Progenitor cell of endocrine pancreas (in vitro differentiated cells): ENCODE results near the gene POLE2. TPM values are rescaled to one million over a fixed set of nuclear protein-coding genes. Genes with fewer than 3 reads are reported as not detected.

ENCODE experiments used
- DNase-seq: peaks from one replicate; pipeline ENCODE4 v3.0.0; 2021; ENCODE audit warnings: low spot score; ENCODE audit not compliant: unreplicated experiment
- H3K27ac Mint-ChIP-seq: 2 replicates; pipeline ENCODE4 v1.8.0; 2021; ENCODE audit warnings: mild to moderate bottlenecking, moderate library complexity, mixed read lengths
- H3K27me3 Mint-ChIP-seq: 2 replicates; pipeline ENCODE4 v1.8.0; 2021; ENCODE audit warnings: mixed read lengths
- H3K36me3 Mint-ChIP-seq: 2 replicates; pipeline ENCODE4 v1.8.0; 2022; ENCODE audit warnings: mixed read lengths; ENCODE audit not compliant: insufficient read depth
- H3K4me1 Mint-ChIP-seq: 2 replicates; pipeline ENCODE4 v1.8.0; 2021; ENCODE audit warnings: low read depth, mixed read lengths
- H3K4me3 Mint-ChIP-seq: 2 replicates; pipeline ENCODE4 v1.8.0; 2021; ENCODE audit warnings: low read depth, mild to moderate bottlenecking, moderate library complexity, mixed read lengths
- H3K9me3 Mint-ChIP-seq: 2 replicates; pipeline ENCODE4 v1.8.0; 2021; ENCODE audit warnings: low read depth, mixed read lengths
- total RNA-seq: library from RNA; stranded (reverse); gene quantifications from 2 replicates; pipeline ENCODE4 v1.2.1, GENCODE V29; 2021
- TF ChIP-seq, protein P1 (sequence below): fragments of 200-600 bp; sonication (generic); IDR thresholded peaks from one replicate; pipeline ENCODE4 v1.5.0; 2021; ENCODE audit warnings: antibody characterized with exemption, mild to moderate bottlenecking; ENCODE audit not compliant: unreplicated experiment

Gene POLE2
- total RNA-seq, 1 donor from 2014 or later: 14.9 TPM

DNA sequence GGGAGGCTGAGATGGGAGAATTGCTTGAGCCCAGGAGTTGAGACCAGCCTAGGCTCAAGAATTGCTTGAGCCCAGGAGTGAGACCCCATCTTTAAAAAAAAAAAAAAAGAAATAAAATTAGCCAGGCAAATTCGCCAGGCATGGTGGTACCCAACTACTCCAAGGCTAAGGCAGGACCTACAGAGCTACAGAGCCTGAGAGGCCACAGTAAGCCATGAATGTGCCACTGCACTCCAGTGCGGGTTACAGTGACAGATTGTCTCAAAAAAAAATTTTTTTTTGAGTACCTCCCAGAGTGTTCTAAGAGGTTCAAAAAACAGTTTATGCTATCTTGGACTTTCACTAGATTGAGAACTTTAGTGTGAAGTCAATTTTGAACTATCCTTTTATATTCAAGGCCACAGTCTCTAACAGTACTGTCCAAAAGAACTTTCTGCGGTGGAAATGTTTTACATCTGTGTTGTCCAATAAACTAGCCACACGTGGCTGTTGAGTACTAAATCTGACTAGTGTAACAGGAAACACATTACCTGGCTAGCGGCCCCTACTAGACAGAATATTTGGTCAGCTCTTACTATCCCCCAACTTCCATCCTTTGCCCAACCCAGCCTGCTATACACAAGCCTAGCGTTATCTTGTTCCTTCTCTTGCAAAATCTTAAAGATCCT lies 70.0 kb downstream of the POLE2 start:
- Mint-ChIP-seq H3K27me3 (no peaks in the 10 kb centered on the region), H3K9me3 (no peaks in the 10 kb centered on the region), H3K4me3 (peak overlapping the region; percentile 11), H3K36me3 (peaks cover 14% of the 10 kb centered on the region), H3K4me1 (peaks cover 22% of the 10 kb centered on the region), H3K27ac (peak overlapping the region; percentile 82)
- TF ChIP-seq, protein P1, sequence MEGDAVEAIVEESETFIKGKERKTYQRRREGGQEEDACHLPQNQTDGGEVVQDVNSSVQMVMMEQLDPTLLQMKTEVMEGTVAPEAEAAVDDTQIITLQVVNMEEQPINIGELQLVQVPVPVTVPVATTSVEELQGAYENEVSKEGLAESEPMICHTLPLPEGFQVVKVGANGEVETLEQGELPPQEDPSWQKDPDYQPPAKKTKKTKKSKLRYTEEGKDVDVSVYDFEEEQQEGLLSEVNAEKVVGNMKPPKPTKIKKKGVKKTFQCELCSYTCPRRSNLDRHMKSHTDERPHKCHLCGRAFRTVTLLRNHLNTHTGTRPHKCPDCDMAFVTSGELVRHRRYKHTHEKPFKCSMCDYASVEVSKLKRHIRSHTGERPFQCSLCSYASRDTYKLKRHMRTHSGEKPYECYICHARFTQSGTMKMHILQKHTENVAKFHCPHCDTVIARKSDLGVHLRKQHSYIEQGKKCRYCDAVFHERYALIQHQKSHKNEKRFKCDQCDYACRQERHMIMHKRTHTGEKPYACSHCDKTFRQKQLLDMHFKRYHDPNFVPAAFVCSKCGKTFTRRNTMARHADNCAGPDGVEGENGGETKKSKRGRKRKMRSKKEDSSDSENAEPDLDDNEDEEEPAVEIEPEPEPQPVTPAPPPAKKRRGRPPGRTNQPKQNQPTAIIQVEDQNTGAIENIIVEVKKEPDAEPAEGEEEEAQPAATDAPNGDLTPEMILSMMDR: no peak
- no peak for DNase-seq

DNA sequence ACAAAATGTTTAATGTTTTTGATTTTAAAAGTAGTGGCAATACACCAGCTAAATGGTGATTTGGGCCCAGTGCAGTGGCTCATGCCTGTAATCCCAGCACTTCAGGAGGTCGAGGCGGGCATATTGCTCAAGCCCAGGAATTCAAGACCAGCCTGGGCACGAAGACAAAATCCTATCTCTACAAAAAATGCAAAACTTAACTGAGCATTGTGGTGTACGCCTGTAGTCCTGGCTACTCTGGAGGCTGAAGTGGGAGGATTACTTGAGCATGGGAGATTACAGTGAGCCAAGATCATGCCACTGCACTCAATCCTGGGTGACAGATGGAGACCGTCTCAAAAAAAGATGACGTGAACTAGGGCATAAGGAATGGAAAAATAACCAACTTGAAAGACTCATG lies 72.2 kb downstream of the POLE2 start:
- TF ChIP-seq, protein P1: no peak
- no peak for DNase-seq
- Mint-ChIP-seq H3K4me3 (no peak overlapping the region), H3K27me3 (no peaks in the 10 kb centered on the region), H3K4me1 (peaks cover 9% of the 10 kb centered on the region), H3K27ac (peak overlapping the region; percentile 79), H3K36me3 (peaks cover 15% of the 10 kb centered on the region), H3K9me3 (no peaks in the 10 kb centered on the region)

GRCh38 chr14:49614196-49614595 lies 73.8 kb downstream of the POLE2 start:
- H3K9me3 Mint-ChIP-seq: no peaks in the 10 kb centered on the region
- no peak for DNase-seq
- no peak overlapping the region for H3K4me3 Mint-ChIP-seq
- no peak overlapping the region for H3K27ac Mint-ChIP-seq
- H3K27me3 Mint-ChIP-seq: no peaks in the 10 kb centered on the region
- H3K36me3 Mint-ChIP-seq: peaks cover 15% of the 10 kb centered on the region
- H3K4me1 Mint-ChIP-seq: peaks cover 4% of the 10 kb centered on the region
- TF ChIP-seq, protein P1: no peak

GRCh38 chr14:49612671-49613070 lies 75.3 kb downstream of the POLE2 start:
- no peak overlapping the region for H3K4me3 Mint-ChIP-seq
- no peak for DNase-seq
- no peaks in the 10 kb centered on the region for H3K9me3 Mint-ChIP-seq
- no peaks in the 10 kb centered on the region for H3K4me1 Mint-ChIP-seq
- H3K27me3 Mint-ChIP-seq: no peaks in the 10 kb centered on the region
- peaks cover 10% of the 10 kb centered on the region for H3K36me3 Mint-ChIP-seq
- TF ChIP-seq, protein P1: no peak
- no peak overlapping the region for H3K27ac Mint-ChIP-seq

DNA sequence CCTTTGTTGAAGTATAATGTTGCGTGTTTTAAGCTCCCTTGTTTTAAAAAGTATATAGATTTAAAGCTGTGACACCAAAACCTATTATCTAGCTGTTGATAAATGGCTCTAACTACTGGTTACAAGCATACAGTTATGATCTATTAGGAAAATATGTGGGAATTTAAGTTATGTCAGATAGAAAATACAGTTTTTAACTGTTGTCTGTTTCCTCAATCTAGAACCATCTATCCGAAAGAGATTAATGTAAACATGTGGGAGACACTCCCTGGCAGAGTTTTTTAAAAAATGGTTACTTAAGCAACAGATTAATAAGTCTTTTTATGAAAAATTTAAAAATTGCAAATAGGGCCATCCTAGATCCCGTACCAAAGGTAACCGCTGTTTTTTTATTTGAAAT lies 75.8 kb downstream of the POLE2 start:
- Mint-ChIP-seq H3K36me3 (peaks cover 8% of the 10 kb centered on the region), H3K4me3 (no peak overlapping the region), H3K27ac (peak overlapping the region; percentile 62), H3K9me3 (no peaks in the 10 kb centered on the region), H3K27me3 (no peaks in the 10 kb centered on the region), H3K4me1 (no peaks in the 10 kb centered on the region)
- DNase-seq: no peak
- TF ChIP-seq, protein P1: no peak
